Activated gamma-delta T cell treated with anti-CD3 and anti-CD28 coated beads, Interleukin-2, amount 50 U/mL, for 16 hours (primary cell): ENCODE measurements around the gene CTCF.

Source experiments
- DNase-seq: peaks from one replicate; pipeline ENCODE4 v3.0.0-alpha.2; 2020; ENCODE audit warnings: low read depth

CTCF gene

DNA sequence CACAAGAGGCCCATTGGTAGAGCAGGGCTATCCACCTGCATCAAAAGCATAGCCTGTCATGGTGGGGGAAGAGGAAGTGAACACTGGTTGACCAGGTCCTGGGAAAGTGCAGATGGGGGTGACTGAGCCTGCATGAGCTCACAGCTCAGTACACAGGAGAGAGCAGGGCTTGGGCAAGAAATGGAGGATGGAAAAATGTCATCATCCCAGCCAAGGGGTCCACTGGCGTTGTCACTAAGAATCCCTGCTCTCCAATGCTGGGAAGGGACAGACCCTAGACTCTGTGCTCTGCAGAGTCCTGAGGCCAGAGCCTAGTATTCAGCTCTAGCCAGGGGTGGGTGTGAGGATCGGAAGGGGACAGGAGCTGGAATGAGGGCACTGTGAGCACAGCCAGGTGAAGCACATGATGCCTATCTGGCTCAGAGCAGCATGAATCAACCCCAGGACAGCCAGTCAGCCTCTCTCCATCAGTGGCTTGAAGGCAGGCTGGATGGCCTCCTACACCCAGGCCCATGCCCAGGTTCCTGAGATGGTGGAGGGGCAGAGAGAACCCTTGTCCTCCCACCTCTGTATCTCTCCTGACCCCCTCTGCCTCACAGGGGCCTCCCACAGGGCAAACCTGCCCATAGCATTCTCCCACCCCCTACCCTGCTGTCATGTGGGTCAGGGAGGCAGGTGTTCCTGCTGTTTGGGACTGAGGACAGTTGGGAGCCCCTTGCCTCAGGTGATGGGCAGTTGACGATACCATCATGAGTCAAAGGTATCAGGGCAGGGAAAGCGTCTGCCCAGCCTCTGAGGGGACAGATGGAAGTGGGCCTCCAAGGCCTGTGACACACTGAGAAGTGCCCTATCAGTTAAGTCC, 13.8 kb upstream of the CTCF start:
- no peak for DNase-seq

DNA sequence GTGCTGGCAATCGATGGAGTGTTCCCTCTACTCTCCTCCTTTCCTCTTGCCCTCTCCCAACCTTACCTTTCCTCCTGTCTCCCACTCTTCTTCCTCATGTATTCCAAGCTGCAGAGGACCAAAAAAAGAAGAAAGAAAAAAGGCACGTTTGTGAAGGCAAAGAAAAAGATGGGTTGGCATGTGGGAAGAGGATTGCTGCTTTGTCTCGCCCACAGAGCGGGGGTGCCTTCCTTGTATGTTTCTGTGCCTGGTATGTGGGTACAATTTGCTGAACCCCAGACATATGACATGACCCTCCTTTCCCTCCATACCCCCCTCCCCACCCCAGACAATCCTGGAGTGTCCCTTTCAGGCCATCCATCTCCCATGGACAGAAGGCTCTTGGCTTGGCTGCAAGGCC, 13.1 kb upstream of the CTCF start:
- DNase-seq, result no peak

DNA sequence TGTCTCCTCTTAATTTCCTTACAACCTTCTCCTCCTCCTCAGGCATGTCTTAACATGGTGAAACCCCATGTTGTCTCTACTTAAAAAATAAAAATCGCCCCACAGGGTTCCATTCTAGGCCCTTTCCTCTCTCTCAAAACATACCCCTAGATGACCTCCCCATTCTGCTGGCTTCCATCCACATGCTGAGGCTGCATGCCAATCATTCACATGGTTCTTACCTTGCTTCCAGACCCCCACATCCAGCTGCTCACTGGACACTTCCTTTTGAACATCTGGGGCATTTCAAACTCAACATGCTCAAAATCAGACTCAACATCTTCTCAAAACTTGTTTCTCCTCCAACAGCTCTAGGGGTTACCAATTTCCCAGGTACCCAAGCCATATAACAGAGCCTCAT, 12.4 kb upstream of the CTCF start:
- no peak for DNase-seq

DNA sequence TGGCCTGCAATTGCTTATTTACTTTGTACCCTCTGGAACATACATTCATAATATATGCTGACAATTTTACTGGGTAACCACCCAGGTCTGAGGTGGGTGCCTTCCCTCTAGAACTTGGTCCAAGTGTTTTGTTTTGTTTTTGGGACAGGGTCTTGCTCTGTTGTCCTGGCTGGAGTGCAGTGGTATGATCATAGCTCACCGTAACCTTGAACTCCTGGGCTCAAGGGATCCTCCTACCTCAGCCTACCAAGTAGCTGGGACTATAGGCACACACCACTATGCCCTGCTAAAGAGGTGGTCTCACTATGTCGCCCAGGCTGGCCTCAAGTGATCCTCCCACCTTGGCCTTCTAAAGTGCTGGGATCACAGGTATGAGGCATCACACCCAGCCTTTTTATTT, 11.2 kb upstream of the CTCF start:
- DNase-seq, result no peak

DNA sequence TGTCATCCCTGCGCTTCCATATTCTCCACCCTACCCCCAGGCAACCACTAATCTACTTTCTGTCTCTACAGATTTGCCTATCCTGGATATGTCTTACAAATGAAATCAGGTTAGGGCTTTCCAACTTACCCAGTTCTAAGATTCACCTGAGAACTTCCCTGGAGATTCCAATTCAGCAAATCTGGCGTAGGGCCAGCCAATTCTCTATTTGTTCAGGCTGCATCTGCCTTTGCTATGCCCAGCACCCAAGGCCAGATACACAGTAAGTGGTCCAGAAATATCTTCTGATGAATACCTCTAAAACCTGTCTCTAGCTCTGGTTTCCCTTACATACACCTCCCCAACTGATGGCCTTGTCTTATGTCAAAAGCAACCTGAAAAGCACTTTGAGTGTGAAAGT, 10.4 kb upstream of the CTCF start:
- DNase-seq, result no peak

DNA sequence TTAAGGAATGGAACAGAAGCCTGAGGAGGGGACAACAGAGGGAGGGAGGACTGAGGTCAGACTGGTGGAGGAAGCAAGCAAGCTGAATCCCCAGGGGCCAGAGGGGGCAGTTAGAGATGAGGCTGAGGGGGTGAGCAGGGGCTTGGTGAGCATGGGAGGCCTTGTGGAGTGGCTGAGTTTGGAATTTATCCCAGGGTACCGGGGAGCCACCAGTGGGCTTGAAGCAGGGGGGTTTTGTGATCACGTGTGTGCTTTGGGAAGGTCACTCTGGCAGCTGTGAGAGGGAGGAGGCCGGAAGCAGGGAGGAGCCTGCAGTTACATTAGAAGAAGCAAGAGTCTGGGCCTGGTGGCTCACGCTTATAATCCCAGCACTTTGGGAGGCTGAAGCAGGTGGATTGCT, 9.8 kb upstream of the CTCF start:
- DNase-seq, result no peak

DNA sequence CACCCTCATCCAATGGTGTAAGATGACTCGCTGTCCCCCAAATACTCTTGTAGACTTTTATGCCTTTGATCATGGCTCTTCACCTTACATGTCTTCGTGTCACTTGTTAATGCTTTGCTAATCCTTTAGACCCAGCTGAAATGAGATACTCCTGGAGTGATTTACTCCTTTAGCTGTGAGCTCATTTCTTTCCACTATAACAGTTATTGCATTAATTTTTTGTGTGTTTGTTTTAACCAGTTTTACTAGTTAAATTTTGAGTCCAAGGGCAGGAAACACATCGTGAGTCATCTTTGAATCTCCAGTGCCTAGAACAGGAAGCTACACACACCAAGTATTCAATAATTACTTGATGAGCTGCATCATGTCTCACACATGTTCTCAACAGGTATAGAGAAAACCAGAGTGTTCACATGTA, 6.5 kb upstream of the CTCF start:
- DNase-seq, result no peak

DNA sequence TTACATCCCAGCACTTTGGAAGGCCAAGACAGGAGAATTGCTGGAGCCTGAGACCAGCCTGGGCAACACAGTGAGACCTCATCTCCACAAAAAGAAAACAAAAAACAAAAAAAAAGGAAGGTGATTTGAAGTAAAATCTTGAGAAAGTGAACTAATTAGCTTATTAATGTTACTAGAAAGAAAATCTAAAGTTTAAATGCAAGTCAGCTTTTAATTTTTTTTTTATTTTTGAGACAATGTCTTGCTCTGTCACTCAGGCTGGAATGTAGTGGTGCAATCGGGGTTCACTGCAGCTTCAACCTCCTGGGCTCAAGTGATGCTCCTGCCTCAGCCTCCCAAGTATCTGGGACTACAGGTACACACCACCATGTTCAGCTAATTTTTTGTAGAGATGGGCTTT, 3.5 kb upstream of the CTCF start:
- DNase-seq, result no peak

DNA sequence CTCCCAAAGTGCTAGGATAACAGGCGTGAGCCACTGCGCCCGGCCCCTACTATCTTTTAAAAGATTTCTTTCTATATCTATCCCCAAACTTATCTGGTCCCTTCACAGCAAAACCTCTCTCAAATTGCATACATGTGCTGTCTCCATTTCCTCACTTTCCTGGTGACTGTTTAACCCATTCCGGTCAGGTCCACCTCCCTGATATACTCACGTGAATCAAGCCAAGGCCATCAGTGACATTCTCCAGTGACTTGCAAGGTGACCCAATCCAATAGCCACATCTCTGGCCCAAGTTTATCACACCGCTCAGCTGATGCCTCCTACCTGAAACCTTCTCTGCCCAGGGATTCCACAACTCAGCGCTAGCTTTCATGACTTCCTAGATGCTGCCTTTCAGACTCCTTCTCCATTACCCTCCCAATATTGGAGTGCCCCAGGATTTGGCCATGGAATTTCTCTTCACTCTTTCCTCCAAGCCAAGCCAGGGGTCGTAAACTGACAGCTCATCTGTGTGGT, 1.4 kb upstream of the CTCF start:
- no peak for DNase-seq

DNA sequence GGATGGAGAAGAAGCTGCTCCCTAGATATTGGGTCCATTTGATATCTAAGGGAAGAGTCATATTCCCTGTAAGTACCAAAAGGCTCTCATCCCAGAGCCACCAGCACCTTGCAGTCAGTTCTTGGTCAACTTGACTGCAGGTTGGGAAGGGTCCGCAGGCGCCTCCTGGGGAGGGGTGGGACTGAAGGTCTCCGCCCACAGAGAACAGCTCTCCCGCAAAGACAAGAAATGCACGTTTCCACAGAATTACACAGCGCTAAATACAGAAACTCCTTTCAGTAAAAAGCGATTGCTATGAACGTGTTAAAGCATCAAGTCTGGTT, 864 bp upstream of the CTCF start:
- DNase-seq, result no peak

DNA sequence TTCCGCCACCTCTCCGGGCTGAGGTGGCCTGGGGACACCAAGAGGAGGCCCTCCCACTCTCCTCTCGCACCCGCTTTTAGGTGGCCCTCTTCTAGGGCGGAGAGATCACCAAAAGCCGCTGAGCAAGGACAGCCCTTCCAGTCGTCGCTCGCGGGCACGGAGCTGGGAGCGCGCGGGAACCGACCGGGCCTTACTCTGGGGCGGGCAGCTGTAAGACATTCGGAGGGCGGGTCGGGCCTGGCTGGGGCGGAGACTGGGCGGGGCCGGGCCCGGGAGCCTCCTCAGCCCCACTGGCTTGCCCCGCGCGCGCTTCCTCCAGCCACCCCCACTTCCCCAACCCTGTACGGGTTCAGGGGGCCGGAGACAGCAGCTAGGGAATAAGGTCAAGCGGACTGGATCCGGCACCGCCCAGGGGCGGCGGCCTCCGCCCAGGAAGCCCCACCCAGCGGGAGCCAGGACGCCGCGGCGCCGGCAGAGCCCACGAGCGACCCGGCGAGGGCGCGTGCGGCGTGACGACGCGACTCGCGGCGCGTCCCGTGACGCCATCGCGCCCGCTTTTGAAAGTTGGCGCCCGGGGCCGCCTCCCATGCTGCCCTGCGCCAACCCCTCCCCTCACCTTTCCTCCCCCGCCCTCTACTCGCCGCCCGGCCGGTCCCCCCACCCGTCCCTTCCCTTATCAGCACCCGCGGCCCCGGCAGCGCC, 351 bp upstream of the CTCF start:
- peak; percentile 95 for DNase-seq

DNA sequence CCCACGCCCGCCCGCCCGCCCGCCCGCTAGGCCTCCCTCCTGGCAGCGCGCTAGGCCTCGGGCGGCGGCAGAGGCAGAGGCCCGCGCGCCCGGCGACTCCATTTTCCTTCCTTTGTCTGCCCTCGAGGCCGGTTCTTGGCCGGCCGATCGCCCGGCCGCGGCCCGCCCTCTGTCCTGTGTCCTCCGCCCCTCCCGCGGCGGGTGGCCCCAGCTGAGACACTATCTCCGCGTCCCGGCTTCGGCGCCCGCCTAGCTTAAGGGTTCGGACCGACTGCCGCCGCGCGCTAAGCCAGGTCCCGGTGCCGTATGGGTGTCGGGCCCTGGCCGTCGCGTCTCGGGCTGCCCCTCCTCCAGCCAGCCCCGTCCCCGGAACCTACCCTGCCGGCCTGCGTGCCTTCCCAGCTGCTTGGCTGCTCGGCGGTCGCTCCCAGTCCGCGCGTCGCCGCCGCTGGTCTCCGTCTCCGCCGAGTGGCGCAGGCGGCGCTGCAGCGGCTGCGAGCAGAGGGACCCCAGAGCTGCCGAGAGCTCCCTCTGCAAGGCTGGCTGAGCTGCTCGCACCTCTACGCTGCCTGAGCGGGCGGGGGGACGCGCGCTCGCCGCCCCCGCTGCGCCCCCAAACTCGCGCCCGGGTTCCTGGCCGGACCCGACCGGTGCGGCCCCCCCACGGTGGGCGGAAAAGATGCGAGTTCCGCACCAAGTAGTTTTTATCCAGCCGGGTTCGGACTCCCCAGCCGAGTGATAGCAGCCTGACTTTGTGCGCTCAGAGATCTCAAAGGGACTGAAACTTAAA, 787 bp downstream of the CTCF start:
- peak; percentile 42 for DNase-seq

DNA sequence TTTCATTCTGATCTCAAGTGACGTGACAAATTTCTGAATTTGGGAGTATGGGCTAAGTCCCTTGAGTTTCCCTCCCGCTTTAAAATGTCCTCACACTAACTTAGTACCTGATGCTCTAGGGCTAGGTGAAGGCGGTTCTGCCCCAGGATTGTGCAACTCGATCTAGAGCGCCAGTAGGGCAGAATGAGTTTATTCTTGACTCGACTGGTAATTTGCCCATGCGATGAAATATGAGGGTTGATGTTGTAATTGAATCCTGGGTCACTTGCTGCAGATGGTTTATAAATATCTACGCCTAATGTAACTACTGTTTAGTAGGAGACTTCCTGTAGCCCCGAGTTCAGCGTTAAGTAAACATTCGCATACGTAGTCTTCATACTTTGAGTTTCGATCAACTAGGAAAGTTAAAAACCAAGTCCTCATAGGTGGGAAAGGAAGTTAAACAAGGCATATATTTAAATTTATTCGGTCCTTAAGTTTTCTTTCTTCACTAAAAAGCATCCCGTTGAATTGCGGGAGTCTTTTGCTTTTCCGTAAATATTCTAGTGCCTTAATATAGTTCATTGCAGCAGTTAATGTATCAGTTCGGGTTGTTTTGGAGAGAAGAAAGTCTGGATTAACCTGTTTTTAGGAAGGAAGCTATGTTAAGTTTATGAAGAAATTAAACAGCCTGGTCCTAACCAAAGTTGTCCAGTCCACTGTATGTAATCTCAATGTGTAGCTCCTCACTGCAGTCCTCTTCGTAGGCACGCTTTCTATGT, 1.6 kb downstream of the CTCF start:
- DNase-seq, result no peak

DNA sequence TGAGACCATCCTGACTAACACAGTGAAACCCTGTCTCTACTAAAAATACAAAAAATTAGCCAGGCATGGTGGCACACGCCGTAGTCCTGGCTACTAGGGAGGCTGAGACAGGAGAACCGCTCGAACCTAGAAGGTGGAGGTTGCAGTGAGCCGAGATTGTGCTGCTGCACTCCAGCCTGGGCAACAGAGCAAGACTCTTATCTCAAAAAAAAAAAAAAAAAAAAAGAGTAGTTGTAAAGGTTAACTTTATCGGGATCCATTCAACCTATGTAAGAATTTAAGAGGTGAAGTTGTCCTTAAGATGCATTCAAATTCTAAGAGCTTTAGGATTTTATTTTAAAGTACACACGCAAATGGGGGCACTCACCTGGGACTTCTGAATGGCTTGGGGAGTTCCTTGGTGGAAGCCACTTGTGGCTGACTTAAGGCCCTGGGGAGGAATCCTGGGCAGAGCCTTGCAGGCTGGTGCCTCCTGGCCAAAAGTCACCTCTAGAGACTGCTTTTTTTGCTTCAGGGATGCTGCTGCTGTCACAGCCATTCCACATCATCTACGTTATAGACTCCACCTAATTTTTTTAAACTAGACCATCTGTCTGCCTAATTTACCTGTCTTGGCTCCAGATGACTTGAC, 3.3 kb downstream of the CTCF start:
- no peak for DNase-seq

DNA sequence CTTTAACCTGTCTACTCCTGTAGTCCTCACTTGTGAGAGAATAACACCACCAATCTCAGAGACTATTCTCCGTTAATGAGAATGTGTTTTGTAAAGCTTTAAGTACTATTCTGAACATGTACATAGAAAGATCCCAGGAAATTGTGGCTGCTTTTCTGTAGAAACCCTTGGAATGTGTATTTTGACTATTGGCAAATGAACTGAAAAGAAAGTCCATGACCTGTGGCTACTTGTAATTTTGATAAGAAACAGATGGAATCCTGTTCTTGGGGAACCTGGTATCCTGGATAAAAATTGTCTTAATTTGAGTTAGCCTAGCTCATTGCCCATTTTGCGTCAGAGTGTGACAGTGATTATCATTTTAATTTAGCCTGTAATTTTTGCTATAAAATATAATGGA, 9.1 kb downstream of the CTCF start:
- no peak for DNase-seq

DNA sequence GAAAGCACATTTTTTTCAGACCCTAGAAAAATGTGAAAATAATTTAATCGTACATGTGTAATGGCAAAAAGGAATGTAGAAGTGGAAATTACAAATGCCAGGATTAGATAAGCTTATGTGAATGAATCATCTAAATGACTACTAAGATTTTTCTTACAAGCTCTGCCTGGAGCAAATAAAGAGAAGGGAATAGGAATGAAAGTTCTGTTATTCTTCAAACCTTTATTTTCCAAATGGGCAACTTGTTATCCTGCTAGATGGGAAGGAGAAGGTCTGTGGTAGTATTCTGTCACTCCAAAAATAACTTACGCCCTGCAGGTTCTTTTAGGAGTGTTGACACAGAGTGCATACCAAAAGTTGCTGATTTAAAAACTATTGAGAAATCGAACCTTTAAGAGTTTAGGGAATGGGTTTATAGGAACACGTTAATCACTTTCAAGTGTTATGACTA, 9.7 kb downstream of the CTCF start:
- no peak for DNase-seq

DNA sequence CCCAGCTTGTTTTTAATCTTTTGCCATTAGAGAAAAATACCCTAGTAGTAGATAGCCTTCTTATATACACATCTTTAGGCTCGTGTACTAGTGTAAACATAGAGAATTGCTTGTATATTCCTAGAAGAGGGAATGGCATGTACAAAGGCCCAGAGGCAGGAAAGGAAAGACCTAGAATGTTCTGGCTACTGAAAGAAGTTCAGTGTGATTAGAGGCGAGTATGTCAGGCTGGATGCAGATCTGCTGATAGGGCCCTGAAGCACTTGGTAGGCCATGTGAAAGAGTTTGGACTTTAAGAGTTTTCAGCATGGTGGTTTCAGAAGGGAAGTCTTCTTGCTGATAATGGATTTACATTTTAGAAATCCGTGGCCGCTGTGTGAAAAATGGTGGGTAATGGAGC, 17.4 kb downstream of the CTCF start:
- DNase-seq, result no peak

DNA sequence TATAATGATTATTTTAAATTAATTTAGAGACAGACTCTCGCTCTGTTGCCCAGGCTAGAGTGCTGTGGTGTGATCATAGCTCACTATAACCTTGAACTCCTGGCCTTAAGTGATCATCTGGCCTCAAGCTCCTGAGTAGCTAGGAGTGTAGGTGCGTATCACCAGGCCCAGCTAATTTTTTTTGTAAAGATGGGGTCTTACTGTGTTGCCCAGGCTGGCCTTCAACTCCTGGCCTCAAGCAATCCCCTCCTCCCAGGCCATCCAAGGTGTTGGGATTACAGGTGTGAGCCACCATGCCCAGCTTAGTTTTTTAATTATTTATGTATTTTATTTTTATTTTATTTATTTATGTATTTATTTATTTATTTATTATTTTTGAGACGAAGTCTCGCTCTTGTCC, 17.9 kb downstream of the CTCF start:
- DNase-seq, result no peak

DNA sequence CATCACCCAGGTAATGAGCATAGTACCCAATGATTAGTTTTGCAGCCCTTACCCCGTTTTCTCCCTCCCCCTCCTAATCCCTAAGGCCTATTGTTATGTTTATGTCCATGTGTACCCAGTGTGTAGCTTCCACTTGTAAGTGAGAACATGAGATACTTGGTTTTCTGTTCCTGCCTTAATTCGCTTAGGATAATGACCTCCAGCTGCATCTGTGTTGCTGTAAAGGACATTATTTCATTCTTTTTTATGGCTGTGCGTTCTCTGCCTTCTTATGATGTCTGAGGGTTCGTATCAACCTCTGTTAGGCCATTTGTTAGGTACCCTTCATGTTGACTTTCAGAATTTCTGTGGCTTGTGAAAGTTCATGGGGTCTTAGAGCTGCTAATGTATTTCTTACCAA, 31.0 kb downstream of the CTCF start:
- no peak for DNase-seq

DNA sequence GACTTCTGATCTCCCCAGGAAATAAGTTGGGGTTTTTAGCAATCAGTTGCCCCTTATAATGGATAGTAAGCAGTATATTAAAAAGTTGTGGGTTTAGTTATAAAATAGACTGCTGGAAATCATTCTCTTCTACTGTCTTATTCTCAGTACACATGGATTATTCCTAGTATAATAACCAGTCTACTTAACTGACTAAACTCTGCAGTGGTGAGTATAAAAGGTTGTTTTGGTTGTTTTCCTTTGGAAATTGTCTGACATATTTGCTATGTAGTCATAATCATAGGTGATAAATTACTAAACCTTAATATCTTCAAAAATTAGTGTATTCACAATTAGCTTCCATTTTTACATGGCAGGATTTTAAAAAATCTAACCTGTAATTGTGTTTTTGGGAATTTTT, 31.4 kb downstream of the CTCF start:
- DNase-seq, result no peak

DNA sequence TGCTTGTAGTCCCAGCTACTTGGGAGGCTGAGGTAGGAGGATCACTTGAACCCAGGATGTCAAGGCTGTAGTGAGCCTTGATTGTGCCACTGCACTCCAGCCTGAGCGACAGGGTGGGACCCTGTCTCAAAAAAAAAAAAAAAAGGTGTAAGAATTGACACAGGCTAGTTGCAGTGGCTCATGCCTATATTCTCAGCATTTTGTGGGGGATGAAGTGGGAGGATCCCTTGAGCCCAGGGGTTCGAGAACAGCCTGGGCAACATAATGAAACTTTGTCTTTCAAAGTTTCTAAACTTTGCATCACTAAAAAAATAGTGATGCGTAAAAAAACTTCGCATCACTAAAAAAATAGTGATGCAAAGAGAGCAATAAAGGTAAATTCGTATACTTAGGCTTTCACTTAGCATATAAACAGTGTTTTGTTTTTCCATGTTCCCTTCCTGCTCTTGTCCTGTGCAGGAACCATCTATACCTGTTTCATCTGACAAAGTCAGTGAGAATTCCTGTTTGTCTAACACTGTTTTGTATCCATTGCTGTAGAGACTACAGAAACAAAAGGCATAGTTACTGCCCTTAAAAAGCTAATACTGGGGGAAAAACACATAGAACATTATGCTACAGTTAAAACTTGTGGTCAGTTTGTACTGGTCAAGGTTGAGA, 32.1 kb downstream of the CTCF start:
- DNase-seq, result no peak
